ENCODE data around the gene SDHAF1. TPM values are rescaled to one million over a fixed set of nuclear protein-coding genes. Genes with fewer than 3 reads are reported as not detected.

The SDHAF1 gene
- total RNA-seq, 1 experiment from 2014 or later, result 16.0 TPM

DNA sequence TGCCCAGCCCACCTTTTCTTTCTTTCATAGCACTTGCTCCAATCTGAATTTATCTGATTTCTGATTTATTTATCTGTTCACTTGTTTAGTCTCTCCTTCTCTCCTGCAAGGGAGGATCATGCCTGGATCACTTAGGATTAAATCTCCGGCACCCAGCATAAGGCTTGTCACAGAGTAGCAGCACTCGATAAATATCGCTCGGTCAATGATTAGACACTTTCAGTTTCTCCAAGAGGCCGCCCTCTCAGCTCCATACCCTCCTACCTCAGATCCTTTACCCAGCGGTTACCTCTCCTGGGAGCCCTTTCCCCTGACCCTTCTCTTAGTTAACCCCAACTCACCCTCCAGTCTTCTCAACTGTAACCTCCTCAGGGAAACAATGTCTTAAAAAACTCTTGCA, 36.3 kb downstream of the SDHAF1 start:
- Histone ChIP-seq H4K20me1 (ENCODE audit: control insufficient read depth, insufficient read depth, insufficient read length) (no peaks in the 10 kb centered on the region), H2BK120ac (ENCODE audit: low read depth, low read length, poor library complexity, severe bottlenecking) (no peak overlapping the region), H2BK20ac (ENCODE audit: low read depth, low read length, poor library complexity, severe bottlenecking) (no peak overlapping the region), H3K4me2 (ENCODE audit: insufficient read depth, insufficient read length, low read length) (no peak overlapping the region), H3K4ac (ENCODE audit: low read depth, low read length) (no peak overlapping the region), H3K23ac (ENCODE audit: insufficient read length, low read depth, low read length) (no peak overlapping the region), H2AK5ac (ENCODE audit: insufficient read length, low read length) (no peak overlapping the region), H3K23me2 (ENCODE audit: insufficient read length, low read depth, low read length, poor library complexity, severe bottlenecking) (peaks cover 12% of the 10 kb centered on the region), H4K8ac (replicated peaks; ENCODE audit: insufficient read length, low read depth, low read length) (no peak overlapping the region), H3K14ac (ENCODE audit: insufficient read depth, low read length) (no peak overlapping the region), H3K56ac (ENCODE audit: insufficient read length, low read depth, low read length) (no peak overlapping the region), H3K27ac (ENCODE audit: insufficient read length, low read depth, low read length) (no peak overlapping the region), H4K5ac (ENCODE audit: insufficient read length, low read depth, low read length) (no peak overlapping the region), H3K79me1 (ENCODE audit: insufficient read depth, low read depth, low read length, poor library complexity, severe bottlenecking) (no peaks in the 10 kb centered on the region), H3T11ph (ENCODE audit: low read length) (no peak overlapping the region), H3K4me1 (ENCODE audit: insufficient read depth, low read length) (no peaks in the 10 kb centered on the region; the same call in 1 of the 2 replicates), H2BK5ac (ENCODE audit: insufficient read length, low read length) (no peak overlapping the region), H3K9ac (ENCODE audit: extremely low read depth, insufficient read length, low read length) (no peak overlapping the region), H2AFZ (ENCODE audit: low read length) (no peak overlapping the region), H3K79me2 (ENCODE audit: insufficient read depth, low read length) (no peaks in the 10 kb centered on the region), H3K18ac (ENCODE audit: insufficient read length, low read depth, low read length) (no peak overlapping the region), H3K27me3 (ENCODE audit: insufficient read depth, low read length) (no peaks in the 10 kb centered on the region), H3K9me3 (ENCODE audit: control insufficient read depth, low read depth, low read length) (no peaks in the 10 kb centered on the region), H2BK12ac (ENCODE audit: insufficient read length, low read depth, low read length) (no peak overlapping the region), H2BK15ac (ENCODE audit: low read depth, low read length) (no peak overlapping the region), H4K91ac (ENCODE audit: insufficient read length, low read depth, low read length) (no peak overlapping the region)
- Mint-ChIP-seq H3K36me3 (ENCODE audit: insufficient read depth in 1 of 3, low read depth in 3 of 3) (peaks cover 0 to 19% (median 16%) of the 10 kb centered on the region in 3 experiments; a peak in 4 of 7 replicates), H3K9me3 (no peaks in the 10 kb centered on the region; a peak in 2 of 5 replicates), H3K4me3 (peak overlapping the region; percentile 35 to 43), H3K4me1 (peaks cover 4 to 7% of the 10 kb centered on the region in 2 experiments; a peak in 3 of 4 replicates), H3K27ac (peak overlapping the region in 1 of 3 experiments; percentile 30; a peak in 1 of 7 replicates), H3K27me3 (ENCODE audit: low read depth) (peaks cover 12% of the 10 kb centered on the region)
- no peak for DNase-seq
- TF ChIP-seq, protein P1, sequence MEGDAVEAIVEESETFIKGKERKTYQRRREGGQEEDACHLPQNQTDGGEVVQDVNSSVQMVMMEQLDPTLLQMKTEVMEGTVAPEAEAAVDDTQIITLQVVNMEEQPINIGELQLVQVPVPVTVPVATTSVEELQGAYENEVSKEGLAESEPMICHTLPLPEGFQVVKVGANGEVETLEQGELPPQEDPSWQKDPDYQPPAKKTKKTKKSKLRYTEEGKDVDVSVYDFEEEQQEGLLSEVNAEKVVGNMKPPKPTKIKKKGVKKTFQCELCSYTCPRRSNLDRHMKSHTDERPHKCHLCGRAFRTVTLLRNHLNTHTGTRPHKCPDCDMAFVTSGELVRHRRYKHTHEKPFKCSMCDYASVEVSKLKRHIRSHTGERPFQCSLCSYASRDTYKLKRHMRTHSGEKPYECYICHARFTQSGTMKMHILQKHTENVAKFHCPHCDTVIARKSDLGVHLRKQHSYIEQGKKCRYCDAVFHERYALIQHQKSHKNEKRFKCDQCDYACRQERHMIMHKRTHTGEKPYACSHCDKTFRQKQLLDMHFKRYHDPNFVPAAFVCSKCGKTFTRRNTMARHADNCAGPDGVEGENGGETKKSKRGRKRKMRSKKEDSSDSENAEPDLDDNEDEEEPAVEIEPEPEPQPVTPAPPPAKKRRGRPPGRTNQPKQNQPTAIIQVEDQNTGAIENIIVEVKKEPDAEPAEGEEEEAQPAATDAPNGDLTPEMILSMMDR (conservative IDR thresholded peaks at IDR 0.05), result no peak
- WGBS (ENCODE audit: extremely low coverage, insufficient read length, low lambda C conversion rate), result no CpG with 5 or more reads among the region's 6 CpGs

Measured in H9 (cell line).